Neural cell (in vitro differentiated cells): Measurements from ENCODE around the gene NMNAT1. TPM values are rescaled to one million over a fixed set of nuclear protein-coding genes. Genes with fewer than 3 reads are reported as not detected.

Experiments used
- polyA plus RNA-seq: library from polyadenylated mRNA; depleted of rRNA; stranded (reverse); fragments of >200 nt; gene quantifications from 2 replicates; pipeline ENCODE4 v1.2.3, GENCODE V29; 2014
- small RNA-seq, 3 experiments: library from RNA; depleted of rRNA; stranded (forward); fragments of <200 nt; gene quantifications; one replicate each; pipeline ENCODE3, GENCODE V24; 2012

The NMNAT1 gene
- polyA plus RNA-seq, 1 donor from 2014 or later: 4.9 TPM

Small RNA genes within 50 kb of the gene (small RNA-seq; reads per million reads assigned to genes)
- gene MIR5697: 2.2 to 4.4 (median 3.1) reads per million in 3 experiments

Other genes with a start within 250 kb of the NMNAT1 start
- gene CLSTN1, start 119.5 kb upstream of the NMNAT1 start, polyA plus RNA-seq: 77.2 and 81.0 TPM in 2 replicates
- 69.3 and 81.9 TPM in 2 replicates for gene CTNNBIP1, start 33.2 kb upstream of the NMNAT1 start, polyA plus RNA-seq
- gene LZIC, start 84 bp upstream of the NMNAT1 start, polyA plus RNA-seq: 51.9 and 57.2 TPM in 2 replicates
- 0.56 TPM in 1 of 2 replicates, not detected in the other for gene RBP7, start 53.8 kb downstream of the NMNAT1 start, polyA plus RNA-seq
- gene UBE4B, start 89.5 kb downstream of the NMNAT1 start, polyA plus RNA-seq: 28.9 and 30.8 TPM in 2 replicates